HG02973 (cell line): ENCODE data around the gene RERE.

Experiments used
- ATAC-seq: cut with Tn5 transposase; IDR thresholded peaks from one replicate; pipeline ENCODE4 v1.9.1; 2021; ENCODE audit warnings: moderate library complexity; ENCODE audit not compliant: unreplicated experiment

Gene RERE

GRCh38 chr1:8721679-8722324, 95.6 kb downstream of the RERE start:
- no peak for ATAC-seq

- no peak for ATAC-seq
Observed at GRCh38 chr1:8720347-8720746, 97.1 kb downstream of the RERE start.

GRCh38 chr1:8718850-8719361, 98.5 kb downstream of the RERE start:
- no peak for ATAC-seq

GRCh38 chr1:8717148-8717547, 100.3 kb downstream of the RERE start:
- no peak for ATAC-seq

- ATAC-seq, result no peak
Observed at GRCh38 chr1:8716238-8716637, 101.2 kb downstream of the RERE start.

- ATAC-seq, result no peak
Observed at GRCh38 chr1:8714173-8714572, 103.3 kb downstream of the RERE start.

- no peak for ATAC-seq
Observed at GRCh38 chr1:8712413-8713231, 104.8 kb downstream of the RERE start.

- no peak for ATAC-seq
Observed at GRCh38 chr1:8711873-8712412, 105.5 kb downstream of the RERE start.

GRCh38 chr1:8711151-8711550, 106.3 kb downstream of the RERE start:
- no peak for ATAC-seq

- ATAC-seq, result no peak
Observed at GRCh38 chr1:8708259-8708658, 109.2 kb downstream of the RERE start.

- ATAC-seq, result no peak
Observed at GRCh38 chr1:8706995-8707396, 110.4 kb downstream of the RERE start.

GRCh38 chr1:8706291-8706690, 111.1 kb downstream of the RERE start:
- ATAC-seq, result no peak

- no peak for ATAC-seq
Observed at GRCh38 chr1:8704866-8705506, 112.5 kb downstream of the RERE start.

GRCh38 chr1:8702850-8703810, 114.3 kb downstream of the RERE start:
- ATAC-seq, result peak; percentile 68

- no peak for ATAC-seq
Observed at GRCh38 chr1:8702472-8702849, 115.0 kb downstream of the RERE start.

GRCh38 chr1:8701794-8702471, 115.5 kb downstream of the RERE start:
- ATAC-seq, result no peak

- no peak for ATAC-seq
Observed at GRCh38 chr1:8699679-8700078, 117.8 kb downstream of the RERE start.

GRCh38 chr1:8698937-8699447, 118.4 kb downstream of the RERE start:
- no peak for ATAC-seq

- no peak for ATAC-seq
Observed at GRCh38 chr1:8698012-8698630, 119.3 kb downstream of the RERE start.
